CD8-positive, alpha-beta memory T cell (primary cell): Measurements from ENCODE around the gene ZNF630. TPM values are rescaled to one million over a fixed set of nuclear protein-coding genes. Genes with fewer than 3 reads are reported as not detected.
"Not testable (repeated sequence)": the region's sequence is repeated elsewhere in the genome, so short reads cannot be mapped to it uniquely, and the experiment has no call there.

Experiments used
- CTCF ChIA-PET: fragments of 350-600 bp; sonication (Branson Sonifier 250); formaldehyde crosslinking; loops from one replicate; lab custom pipeline; 2021; ENCODE audit warnings: antibody characterized with exemption; lab: Charles Lee
- POLR2A ChIA-PET: fragments of 350-600 bp; sonication (Branson Sonifier 250); formaldehyde crosslinking; loops from one replicate; lab custom pipeline; 2021; ENCODE audit warnings: antibody characterized with exemption; lab: Charles Lee
- DNase-seq, 5 donors: peaks; one replicate each; pipeline versions ENCODE4 v3.0.0 to v3.0.0-alpha.2; 2020 to 2022; ENCODE audit warnings: mixed read lengths in 1 of 5
- H3K27ac ChIP-seq: one replicate; pipeline ENCODE4 v1.7.0; 2013; ENCODE audit warnings: low read depth, mild to moderate bottlenecking, low read length, moderate library complexity
- H3K27me3 ChIP-seq: 2 replicates; pipeline ENCODE4 v1.7.0; 2013; ENCODE audit warnings: low read length, mild to moderate bottlenecking; ENCODE audit not compliant: insufficient read depth, poor library complexity, severe bottlenecking
- H3K36me3 ChIP-seq: 2 replicates; pipeline ENCODE4 v1.7.0; 2013; ENCODE audit warnings: mild to moderate bottlenecking, low read length, moderate library complexity; ENCODE audit not compliant: insufficient read depth
- H3K4me1 ChIP-seq: 2 replicates; pipeline ENCODE4 v1.7.0; 2013; ENCODE audit warnings: mild to moderate bottlenecking, low read length, moderate library complexity; ENCODE audit not compliant: insufficient read depth
- H3K4me3 ChIP-seq: 2 replicates; pipeline ENCODE4 v1.7.0; 2013; ENCODE audit warnings: mild to moderate bottlenecking, low read length
- H3K9me3 ChIP-seq: 2 replicates; pipeline ENCODE4 v1.7.0; 2013; ENCODE audit warnings: mild to moderate bottlenecking, low read length
- H3K27ac Mint-ChIP-seq, 8 donors: one replicate each; pipeline ENCODE4 v1.8.0; 2020 to 2021; ENCODE audit warnings: mixed read lengths in 8 of 8, mild to moderate bottlenecking in 6 of 8, inconsistent platforms in 3 of 8, moderate library complexity in 3 of 8
- H3K27me3 Mint-ChIP-seq, 2 donors: one replicate each; pipeline ENCODE4 v1.8.0; 2020 to 2021; ENCODE audit warnings: mixed read lengths in 2 of 2, mild to moderate bottlenecking in 1 of 2, moderate library complexity in 1 of 2
- H3K36me3 Mint-ChIP-seq, 3 donors: one replicate each; pipeline ENCODE4 v1.8.0; 2020 to 2021; ENCODE audit warnings: mixed read lengths in 3 of 3, inconsistent platforms in 1 of 3, mild to moderate bottlenecking in 1 of 3
- H3K4me1 Mint-ChIP-seq, 3 donors: one replicate each; pipeline ENCODE4 v1.8.0; 2020 to 2021; ENCODE audit warnings: mixed read lengths in 3 of 3, inconsistent platforms in 1 of 3, mild to moderate bottlenecking in 1 of 3
- H3K4me3 Mint-ChIP-seq, 7 donors: one replicate each; pipeline ENCODE4 v1.8.0; 2020 to 2021; ENCODE audit warnings: mixed read lengths in 7 of 7, mild to moderate bottlenecking in 6 of 7, moderate library complexity in 4 of 7, inconsistent platforms in 2 of 7
- H3K9me3 Mint-ChIP-seq, 5 donors: one replicate each; pipeline ENCODE4 v1.8.0; 2020 to 2022; ENCODE audit warnings: mixed read lengths in 5 of 5, mild to moderate bottlenecking in 3 of 5, moderate library complexity in 2 of 5, inconsistent platforms in 1 of 5
- polyA plus RNA-seq: library from polyadenylated mRNA; unstranded; fragments of 300-500 nt; fragmentation: Illumina TruSeq; gene quantifications from one replicate; pipeline ENCODE4 v1.2.3, GENCODE V29; 2021
- total RNA-seq, 2 experiments: library from RNA; stranded (reverse); gene quantifications; one replicate each; pipeline ENCODE4 v1.2.3, GENCODE V29; 2021

ZNF630 gene
- 1 to 10 TPM; 1.5 to 1.6 TPM for total RNA-seq
- 0.89 TPM for polyA plus RNA-seq

GRCh38 chrX:48071064-48071985 lies at the start of gene ZNF630:
ZNF630 (minus strand) TSS chrX:48071640; CDS start chrX:48066886, 4,754 bp downstream.
- H3K9me3 ChIP-seq, result no peaks in the 10 kb centered on the region
- Mint-ChIP-seq H3K27ac (peak within 1 kb of the TSS; percentile 78 to 99 (median 92)), H3K27me3 (peaks cover 0 to 5% of the 10 kb centered on the region in 2 donors), H3K4me1 (peaks cover 10 to 25% (median 14%) of the 10 kb centered on the region in 3 donors), H3K36me3 (peaks cover 0 to 9% (median 0%) of the 10 kb centered on the region in 3 donors), H3K4me3 (peak within 1 kb of the TSS; percentile 88 to 97 (median 92)), H3K9me3 (peaks cover 0 to 1% (median 0%) of the 10 kb centered on the region in 5 donors)
- no peaks in the 10 kb centered on the region for H3K27me3 ChIP-seq
- H3K27ac ChIP-seq, result peak within 1 kb of the TSS; percentile 72
- no peaks in the 10 kb centered on the region for H3K36me3 ChIP-seq
- peak within 1 kb of the TSS; percentile 77 for H3K4me3 ChIP-seq
- ChIA-PET POLR2A (no interaction called here), CTCF (no interaction called here)
- peak; percentile 8 to 71 (median 49) for DNase-seq
- no peaks in the 10 kb centered on the region for H3K4me1 ChIP-seq

- no peak overlapping the region for H3K27ac ChIP-seq
- no peak for DNase-seq
Observed at GRCh38 chrX:48107717-48108116, 36.3 kb upstream of the ZNF630 start.

GRCh38 chrX:48102874-48103374 lies 31.5 kb upstream of the ZNF630 start:
- Mint-ChIP-seq H3K36me3 (no peaks in the 10 kb centered on the region), H3K4me3 (no peak overlapping the region)

More at GRCh38 chrX:48107717-48108116, 36.3 kb upstream of the ZNF630 start:
- H3K36me3 ChIP-seq, result no peaks in the 10 kb centered on the region
- H3K9me3 Mint-ChIP-seq, result no peaks in the 10 kb centered on the region
- H3K36me3 Mint-ChIP-seq, result no peaks in the 10 kb centered on the region
- no peaks in the 10 kb centered on the region for H3K9me3 ChIP-seq
- H3K4me1 Mint-ChIP-seq, result no peaks in the 10 kb centered on the region
- H3K27me3 Mint-ChIP-seq, result peaks cover 0 to 10% of the 10 kb centered on the region in 2 donors
- ChIA-PET POLR2A (no interaction called here), CTCF (no interaction called here)
- H3K27ac Mint-ChIP-seq, result no peak overlapping the region
- H3K4me1 ChIP-seq, result no peaks in the 10 kb centered on the region
- no peaks in the 10 kb centered on the region for H3K27me3 ChIP-seq
- no peak overlapping the region for H3K4me3 Mint-ChIP-seq
- H3K4me3 ChIP-seq, result no peak overlapping the region

GRCh38 chrX:48101443-48101842 lies 30.0 kb upstream of the ZNF630 start:
- Mint-ChIP-seq H3K27ac (no peak overlapping the region), H3K4me3 (no peak overlapping the region), H3K9me3 (no peaks in the 10 kb centered on the region), H3K27me3 (peaks cover 0 to 7% of the 10 kb centered on the region in 2 donors), H3K4me1 (no peaks in the 10 kb centered on the region), H3K36me3 (no peaks in the 10 kb centered on the region)
- Histone ChIP-seq H3K9me3 (no peaks in the 10 kb centered on the region), H3K27ac (no peak overlapping the region), H3K27me3 (no peaks in the 10 kb centered on the region), H3K4me3 (no peak overlapping the region), H3K4me1 (no peaks in the 10 kb centered on the region), H3K36me3 (no peaks in the 10 kb centered on the region)
- ChIA-PET POLR2A (no interaction called here), CTCF (interaction anchor here (1.0 kb wide), 1 partner anchor 18 kb away, joined by 4 read pairs; no protein-coding TSS in a partner anchor)
- DNase-seq, result no peak

More at GRCh38 chrX:48102874-48103374, 31.5 kb upstream of the ZNF630 start:
- no peaks in the 10 kb centered on the region for H3K4me1 Mint-ChIP-seq
- H3K27ac Mint-ChIP-seq, result no peak overlapping the region
- no peaks in the 10 kb centered on the region for H3K9me3 ChIP-seq
- H3K9me3 Mint-ChIP-seq, result no peaks in the 10 kb centered on the region
- ChIA-PET CTCF (no interaction called here), POLR2A (no interaction called here)
- peaks cover 0 to 7% of the 10 kb centered on the region in 2 donors for H3K27me3 Mint-ChIP-seq
- H3K4me1 ChIP-seq, result no peaks in the 10 kb centered on the region
- DNase-seq, result no peak
- no peak overlapping the region for H3K4me3 ChIP-seq
- H3K27me3 ChIP-seq, result no peaks in the 10 kb centered on the region
- H3K36me3 ChIP-seq, result no peaks in the 10 kb centered on the region
- H3K27ac ChIP-seq, result no peak overlapping the region

- H3K4me1 ChIP-seq, H3K27ac Mint-ChIP-seq, H3K27me3 ChIP-seq, POLR2A ChIA-PET, H3K9me3 ChIP-seq, H3K4me3 Mint-ChIP-seq, CTCF ChIA-PET, DNase-seq, H3K27me3 Mint-ChIP-seq, H3K9me3 Mint-ChIP-seq, H3K36me3 Mint-ChIP-seq, H3K4me3 ChIP-seq, H3K27ac ChIP-seq, H3K4me1 Mint-ChIP-seq, H3K36me3 ChIP-seq: not testable (repeated sequence)
Observed at GRCh38 chrX:48092558-48092957, 21.1 kb upstream of the ZNF630 start.

- ChIA-PET POLR2A (no interaction called here), CTCF (no interaction called here)
- Mint-ChIP-seq H3K36me3 (no peaks in the 10 kb centered on the region), H3K27me3 (peaks cover 0 to 2% of the 10 kb centered on the region in 2 donors), H3K27ac (peak overlapping the region in 1 of 8 donors; percentile 18), H3K4me3 (no peak overlapping the region), H3K9me3 (no peaks in the 10 kb centered on the region), H3K4me1 (no peaks in the 10 kb centered on the region)
- H3K27me3 ChIP-seq, result no peaks in the 10 kb centered on the region
- H3K9me3 ChIP-seq, result no peaks in the 10 kb centered on the region
- no peaks in the 10 kb centered on the region for H3K4me1 ChIP-seq
- H3K36me3 ChIP-seq, result no peaks in the 10 kb centered on the region
- H3K27ac ChIP-seq, result no peak overlapping the region
- H3K4me3 ChIP-seq, result no peak overlapping the region
- no peak for DNase-seq
Observed at GRCh38 chrX:48090123-48090522, 18.7 kb upstream of the ZNF630 start.

- Mint-ChIP-seq H3K4me1 (no peaks in the 10 kb centered on the region), H3K4me3 (no peak overlapping the region), H3K9me3 (no peaks in the 10 kb centered on the region), H3K27ac (no peak overlapping the region), H3K36me3 (no peaks in the 10 kb centered on the region), H3K27me3 (peaks cover 0 to 8% of the 10 kb centered on the region in 2 donors)
- Histone ChIP-seq H3K27ac (no peak overlapping the region), H3K9me3 (no peaks in the 10 kb centered on the region), H3K27me3 (no peaks in the 10 kb centered on the region), H3K36me3 (no peaks in the 10 kb centered on the region), H3K4me3 (no peak overlapping the region), H3K4me1 (no peaks in the 10 kb centered on the region)
- CTCF ChIA-PET, result no interaction called here
- POLR2A ChIA-PET, result no interaction called here
- no peak for DNase-seq
Observed at GRCh38 chrX:48086082-48086481, 14.6 kb upstream of the ZNF630 start.

GRCh38 chrX:48083706-48084105 lies 12.3 kb upstream of the ZNF630 start:
- H3K27me3 ChIP-seq, result no peaks in the 10 kb centered on the region
- POLR2A ChIA-PET, result interaction anchor here (0.6 kb wide), 1 partner anchor 65 kb away, joined by 3 read pairs; no protein-coding TSS in a partner anchor
- Mint-ChIP-seq H3K9me3 (no peaks in the 10 kb centered on the region), H3K36me3 (no peaks in the 10 kb centered on the region), H3K27ac (no peak overlapping the region), H3K4me1 (no peaks in the 10 kb centered on the region), H3K4me3 (no peak overlapping the region), H3K27me3 (peaks cover 0 to 8% of the 10 kb centered on the region in 2 donors)
- CTCF ChIA-PET, result interaction anchor here (0.7 to 1.8 kb wide), 4 partner anchors 18 to 456 kb away, joined by 3 to 9 read pairs (median 4); partner anchors contain the start of gene TBC1D25
- no peaks in the 10 kb centered on the region for H3K36me3 ChIP-seq
- H3K27ac ChIP-seq, result no peak overlapping the region
- no peaks in the 10 kb centered on the region for H3K4me1 ChIP-seq
- no peak overlapping the region for H3K4me3 ChIP-seq
- H3K9me3 ChIP-seq, result no peaks in the 10 kb centered on the region
- no peak for DNase-seq
